ENCODE data around the gene TMEM150C.

Gene TMEM150C

DNA sequence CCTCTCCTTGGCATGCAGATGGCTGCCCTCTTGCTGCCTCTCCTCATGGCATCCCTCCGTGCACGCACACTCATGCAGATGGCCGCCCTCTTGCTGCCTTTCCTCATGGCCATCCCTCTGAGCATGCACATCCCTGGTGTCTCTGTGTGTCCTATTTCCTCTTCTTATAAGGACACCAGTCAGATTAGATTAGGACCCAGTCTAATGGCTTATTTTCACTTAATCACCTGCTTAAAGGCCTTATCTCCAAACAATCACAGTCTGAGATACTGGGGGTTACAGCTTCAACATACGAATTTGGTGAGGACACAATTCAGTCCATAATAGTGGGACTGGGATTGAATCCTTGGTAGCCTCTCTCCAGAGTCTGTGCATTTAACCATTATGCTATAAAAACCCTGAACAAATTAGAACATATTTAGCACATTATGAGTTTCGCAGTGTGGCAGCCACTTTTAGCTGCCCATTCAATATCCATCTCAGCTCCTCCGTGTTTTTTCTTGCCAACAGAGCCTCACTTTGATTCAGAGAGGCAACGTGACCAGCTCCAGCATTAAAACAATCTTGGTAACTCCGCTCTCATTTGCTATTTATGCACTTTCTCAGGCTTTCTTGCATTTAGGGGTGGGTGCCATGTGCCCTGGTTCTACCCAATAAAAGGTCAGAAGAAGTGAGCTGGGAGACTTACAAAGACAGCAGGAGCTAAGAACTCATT is 26.2 kb upstream of the TMEM150C start:
- Histone ChIP-seq H3K4me3 (ENCODE audit: insufficient read depth, low read length, poor library complexity, severe bottlenecking) (no peak overlapping the region), H3F3A (ENCODE audit: insufficient read depth) (no peaks in the 10 kb centered on the region), H3K9ac (ENCODE audit: low read length) (no peak overlapping the region), H3K4me2 (ENCODE audit: low read depth, low read length, poor library complexity, severe bottlenecking) (no peak overlapping the region), H3K9me3 (ENCODE audit: insufficient read depth, low read length) (no peaks in the 10 kb centered on the region), H4K20me1 (ENCODE audit: low read depth, low read length) (no peaks in the 10 kb centered on the region), H3K27me3 (ENCODE audit: low read length) (no peaks in the 10 kb centered on the region), H2AFZ (ENCODE audit: low read depth, low read length, severe bottlenecking) (no peak overlapping the region), H3K79me2 (ENCODE audit: insufficient read depth, low read length) (no peaks in the 10 kb centered on the region), H3K9me2 (replicated peaks; ENCODE audit: insufficient read depth, low read length) (no peaks in the 10 kb centered on the region), H3K27ac (ENCODE audit: low read depth, low read length) (no peak overlapping the region), H3K36me3 (ENCODE audit: low read length) (no peaks in the 10 kb centered on the region)
- no peak for TF ChIP-seq EZH2phosphoT487 (conservative IDR thresholded peaks at IDR 0.05; ENCODE audit: low read length)
- TF ChIP-seq, protein P1, sequence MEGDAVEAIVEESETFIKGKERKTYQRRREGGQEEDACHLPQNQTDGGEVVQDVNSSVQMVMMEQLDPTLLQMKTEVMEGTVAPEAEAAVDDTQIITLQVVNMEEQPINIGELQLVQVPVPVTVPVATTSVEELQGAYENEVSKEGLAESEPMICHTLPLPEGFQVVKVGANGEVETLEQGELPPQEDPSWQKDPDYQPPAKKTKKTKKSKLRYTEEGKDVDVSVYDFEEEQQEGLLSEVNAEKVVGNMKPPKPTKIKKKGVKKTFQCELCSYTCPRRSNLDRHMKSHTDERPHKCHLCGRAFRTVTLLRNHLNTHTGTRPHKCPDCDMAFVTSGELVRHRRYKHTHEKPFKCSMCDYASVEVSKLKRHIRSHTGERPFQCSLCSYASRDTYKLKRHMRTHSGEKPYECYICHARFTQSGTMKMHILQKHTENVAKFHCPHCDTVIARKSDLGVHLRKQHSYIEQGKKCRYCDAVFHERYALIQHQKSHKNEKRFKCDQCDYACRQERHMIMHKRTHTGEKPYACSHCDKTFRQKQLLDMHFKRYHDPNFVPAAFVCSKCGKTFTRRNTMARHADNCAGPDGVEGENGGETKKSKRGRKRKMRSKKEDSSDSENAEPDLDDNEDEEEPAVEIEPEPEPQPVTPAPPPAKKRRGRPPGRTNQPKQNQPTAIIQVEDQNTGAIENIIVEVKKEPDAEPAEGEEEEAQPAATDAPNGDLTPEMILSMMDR (IDR thresholded peaks at IDR 0.05; ENCODE audit: insufficient read depth, low read length, poor library complexity, severe bottlenecking), result no peak

DNA sequence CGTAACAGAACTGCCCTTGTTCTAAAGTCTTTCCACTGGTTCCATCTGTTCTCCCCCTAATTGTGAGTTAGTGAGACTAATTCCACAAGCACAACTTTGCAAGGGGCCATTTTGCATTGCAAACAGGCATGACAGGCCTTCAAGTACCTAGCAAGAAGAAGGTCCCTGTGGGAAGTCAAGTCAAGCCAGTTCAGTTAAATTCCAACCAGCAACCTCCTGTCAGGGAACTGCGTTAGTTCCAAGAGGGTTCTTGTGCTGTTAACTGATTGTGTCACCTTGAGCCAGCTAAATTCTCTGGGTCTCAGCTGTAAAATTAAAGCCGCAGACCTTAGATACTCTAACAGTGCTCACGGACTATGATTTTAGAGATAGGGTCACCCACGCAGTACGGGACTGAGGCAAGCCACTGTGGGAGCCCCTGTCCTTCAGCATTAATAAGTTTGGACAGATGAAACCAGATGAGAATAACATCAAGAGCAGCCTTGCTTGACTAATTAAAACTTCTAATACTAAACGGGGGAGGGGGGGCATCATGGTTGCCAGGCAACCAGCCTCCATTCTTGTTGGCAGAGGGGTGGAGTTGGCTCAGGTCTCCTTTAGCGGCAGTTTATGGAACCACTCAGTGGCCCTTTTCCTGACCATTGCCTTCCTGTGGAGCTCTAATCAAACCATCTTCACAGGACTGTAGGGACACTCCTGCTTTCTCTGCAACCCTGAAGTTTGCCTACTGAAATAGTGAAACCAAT is 24.1 kb upstream of the TMEM150C start:
- H4K20me1 ChIP-seq (ENCODE audit: low read depth, low read length), result no peaks in the 10 kb centered on the region
- no peaks in the 10 kb centered on the region for H3K9me2 ChIP-seq (replicated peaks; ENCODE audit: insufficient read depth, low read length)
- no peaks in the 10 kb centered on the region for H3K36me3 ChIP-seq (ENCODE audit: low read length)
- no peak overlapping the region for H3K4me2 ChIP-seq (ENCODE audit: low read depth, low read length, poor library complexity, severe bottlenecking)
- no peak overlapping the region for H3K4me3 ChIP-seq (ENCODE audit: insufficient read depth, low read length, poor library complexity, severe bottlenecking)
- no peaks in the 10 kb centered on the region for H3K9me3 ChIP-seq (ENCODE audit: insufficient read depth, low read length)
- TF ChIP-seq EZH2phosphoT487 (conservative IDR thresholded peaks at IDR 0.05; ENCODE audit: low read length), result no peak
- TF ChIP-seq, protein P1 (IDR thresholded peaks at IDR 0.05; ENCODE audit: insufficient read depth, low read length, poor library complexity, severe bottlenecking), result no peak
- H2AFZ ChIP-seq (ENCODE audit: low read depth, low read length, severe bottlenecking), result no peak overlapping the region
- H3F3A ChIP-seq (ENCODE audit: insufficient read depth), result no peaks in the 10 kb centered on the region
- H3K9ac ChIP-seq (ENCODE audit: low read length), result no peak overlapping the region
- no peaks in the 10 kb centered on the region for H3K27me3 ChIP-seq (ENCODE audit: low read length)
- H3K79me2 ChIP-seq (ENCODE audit: insufficient read depth, low read length), result no peaks in the 10 kb centered on the region
- H3K27ac ChIP-seq (ENCODE audit: low read depth, low read length), result no peak overlapping the region

DNA sequence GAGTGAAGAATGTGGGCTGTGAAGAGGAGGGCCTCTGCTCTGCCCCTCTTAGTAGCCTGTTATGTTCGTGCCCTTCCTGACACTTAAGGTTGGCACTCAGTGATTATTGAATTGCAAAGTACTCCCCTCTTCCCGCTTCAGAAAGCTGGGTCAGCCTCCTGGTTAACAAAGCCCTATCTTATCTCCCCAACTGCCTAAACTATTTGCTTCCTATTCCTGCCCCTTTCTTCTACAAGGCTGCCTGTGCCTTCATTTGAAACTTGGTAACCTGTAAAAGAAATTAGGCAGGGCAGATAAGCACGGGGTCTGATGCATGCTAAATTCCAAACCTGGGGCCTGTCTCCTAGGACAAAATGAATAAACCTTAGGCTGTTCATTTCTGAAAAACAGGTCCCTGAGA is 23.1 kb upstream of the TMEM150C start:
- H3K4me3 ChIP-seq (ENCODE audit: insufficient read depth, low read length, poor library complexity, severe bottlenecking), result no peak overlapping the region
- no peak overlapping the region for H2AFZ ChIP-seq (ENCODE audit: low read depth, low read length, severe bottlenecking)
- TF ChIP-seq EZH2phosphoT487 (conservative IDR thresholded peaks at IDR 0.05; ENCODE audit: low read length), result no peak
- TF ChIP-seq, protein P1 (IDR thresholded peaks at IDR 0.05; ENCODE audit: insufficient read depth, low read length, poor library complexity, severe bottlenecking), result no peak
- no peaks in the 10 kb centered on the region for H3K9me2 ChIP-seq (replicated peaks; ENCODE audit: insufficient read depth, low read length)
- H3K9ac ChIP-seq (ENCODE audit: low read length), result no peak overlapping the region
- no peaks in the 10 kb centered on the region for H3K27me3 ChIP-seq (ENCODE audit: low read length)
- no peaks in the 10 kb centered on the region for H3K79me2 ChIP-seq (ENCODE audit: insufficient read depth, low read length)
- H3F3A ChIP-seq (ENCODE audit: insufficient read depth), result no peaks in the 10 kb centered on the region
- H3K27ac ChIP-seq (ENCODE audit: low read depth, low read length), result no peak overlapping the region
- H3K9me3 ChIP-seq (ENCODE audit: insufficient read depth, low read length), result no peaks in the 10 kb centered on the region
- no peak overlapping the region for H3K4me2 ChIP-seq (ENCODE audit: low read depth, low read length, poor library complexity, severe bottlenecking)
- no peaks in the 10 kb centered on the region for H3K36me3 ChIP-seq (ENCODE audit: low read length)
- H4K20me1 ChIP-seq (ENCODE audit: low read depth, low read length), result no peaks in the 10 kb centered on the region

Data from SU-DHL-6 (cell line).